ENCODE results near the gene TSPAN12.

Gene TSPAN12

GRCh38 chr7:120842121-120842621 lies 15.8 kb downstream of the TSPAN12 start:
- no peaks in the 10 kb centered on the region for H3K27me3 ChIP-seq (ENCODE audit: control insufficient read depth, insufficient read depth, low read length)
- no peak for DNase-seq (ENCODE audit: low read depth, low spot score)
- no CpG with 5 or more reads among the region's 4 CpGs for WGBS (ENCODE audit: insufficient coverage, insufficient read length)
- H3K4me1 ChIP-seq (ENCODE audit: control insufficient read depth, insufficient read depth, low read length): no peaks in the 10 kb centered on the region; the same call in 1 of the 2 replicates
- no peaks in the 10 kb centered on the region for H3K36me3 ChIP-seq (ENCODE audit: control insufficient read depth, insufficient read depth, low read length)
- H3K4me3 ChIP-seq (ENCODE audit: low read length): no peak overlapping the region
- H3K9me3 ChIP-seq (ENCODE audit: control insufficient read depth, insufficient read depth, low read length): peaks cover 2% of the 10 kb centered on the region; the same call in 1 of the 2 replicates
- no peak overlapping the region for H3K27ac ChIP-seq (ENCODE audit: low read length)

DNA sequence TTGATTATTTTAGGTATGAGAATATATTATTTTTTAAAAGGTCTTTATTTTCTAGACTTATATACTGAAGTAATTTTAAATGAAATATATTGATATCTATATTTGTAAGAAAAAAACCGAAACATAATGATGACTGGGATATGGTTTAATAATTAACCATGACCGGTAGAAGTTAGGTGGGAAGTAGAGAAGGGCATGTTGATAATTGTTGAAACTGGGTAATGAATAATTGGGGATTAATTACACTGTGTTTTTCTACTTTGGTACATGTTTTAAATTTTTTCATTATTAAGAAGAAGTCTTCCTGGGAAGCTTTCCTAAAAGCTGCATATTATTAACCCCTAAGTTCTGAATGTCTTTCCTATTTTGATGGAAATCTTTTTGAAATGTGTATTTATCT lies 16.3 kb downstream of the TSPAN12 start:
- Histone ChIP-seq H3K27ac (ENCODE audit: low read length) (no peak overlapping the region), H3K4me1 (ENCODE audit: control insufficient read depth, insufficient read depth, low read length) (peaks cover under 1% of the 10 kb centered on the region; the same call in 1 of the 2 replicates), H3K36me3 (ENCODE audit: control insufficient read depth, insufficient read depth, low read length) (no peaks in the 10 kb centered on the region; the same call in 1 of the 2 replicates), H3K27me3 (ENCODE audit: control insufficient read depth, insufficient read depth, low read length) (no peaks in the 10 kb centered on the region), H3K9me3 (ENCODE audit: control insufficient read depth, insufficient read depth, low read length) (peaks cover 2% of the 10 kb centered on the region; the same call in 1 of the 2 replicates), H3K4me3 (ENCODE audit: low read length) (no peak overlapping the region)
- DNase-seq (ENCODE audit: low read depth, low spot score): no peak
- 100% methylated on average over 2 of the region's 2 CpGs for WGBS (ENCODE audit: insufficient coverage, insufficient read length)

DNA sequence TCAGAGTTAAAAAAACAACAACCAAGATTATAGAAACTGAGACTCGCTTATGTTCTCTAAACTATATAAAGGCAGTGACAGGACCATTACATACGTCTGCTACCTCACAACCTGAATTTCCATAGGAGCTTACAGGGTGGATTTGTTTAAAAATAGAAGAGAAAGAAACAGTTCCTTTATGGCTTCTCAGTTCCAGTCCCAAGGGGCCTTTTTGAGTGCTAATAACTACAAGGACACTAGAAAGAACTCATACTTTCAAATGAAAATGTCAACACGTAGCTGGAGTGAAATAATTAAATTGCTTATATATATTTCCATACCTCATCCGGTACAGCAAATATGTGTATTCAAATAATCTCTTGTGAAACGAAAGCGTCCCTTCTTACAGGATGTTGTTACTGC lies 19.7 kb downstream of the TSPAN12 start:
- DNase-seq (ENCODE audit: low read depth, low spot score): no peak
- no peak overlapping the region for H3K27ac ChIP-seq (ENCODE audit: low read length)
- no peaks in the 10 kb centered on the region for H3K27me3 ChIP-seq (ENCODE audit: control insufficient read depth, insufficient read depth, low read length)
- H3K4me1 ChIP-seq (ENCODE audit: control insufficient read depth, insufficient read depth, low read length): peaks cover 1% of the 10 kb centered on the region; the same call in 1 of the 2 replicates
- no peaks in the 10 kb centered on the region; the same call in 1 of the 2 replicates for H3K36me3 ChIP-seq (ENCODE audit: control insufficient read depth, insufficient read depth, low read length)
- H3K9me3 ChIP-seq (ENCODE audit: control insufficient read depth, insufficient read depth, low read length): no peaks in the 10 kb centered on the region
- H3K4me3 ChIP-seq (ENCODE audit: low read length): no peak overlapping the region
- WGBS (ENCODE audit: insufficient coverage, insufficient read length): no CpG with 5 or more reads among the region's 6 CpGs

- WGBS (ENCODE audit: insufficient coverage, insufficient read length): no CpG with 5 or more reads among the region's 4 CpGs
- Histone ChIP-seq H3K4me1 (ENCODE audit: control insufficient read depth, insufficient read depth, low read length) (peaks cover 1% of the 10 kb centered on the region; the same call in 1 of the 2 replicates), H3K36me3 (ENCODE audit: control insufficient read depth, insufficient read depth, low read length) (no peaks in the 10 kb centered on the region; the same call in 1 of the 2 replicates), H3K4me3 (ENCODE audit: low read length) (no peak overlapping the region), H3K27me3 (ENCODE audit: control insufficient read depth, insufficient read depth, low read length) (no peaks in the 10 kb centered on the region), H3K9me3 (ENCODE audit: control insufficient read depth, insufficient read depth, low read length) (no peaks in the 10 kb centered on the region), H3K27ac (ENCODE audit: low read length) (no peak overlapping the region)
- DNase-seq (ENCODE audit: low read depth, low spot score): no peak
Observed at GRCh38 chr7:120837599-120837998, 20.3 kb downstream of the TSPAN12 start.

DNA sequence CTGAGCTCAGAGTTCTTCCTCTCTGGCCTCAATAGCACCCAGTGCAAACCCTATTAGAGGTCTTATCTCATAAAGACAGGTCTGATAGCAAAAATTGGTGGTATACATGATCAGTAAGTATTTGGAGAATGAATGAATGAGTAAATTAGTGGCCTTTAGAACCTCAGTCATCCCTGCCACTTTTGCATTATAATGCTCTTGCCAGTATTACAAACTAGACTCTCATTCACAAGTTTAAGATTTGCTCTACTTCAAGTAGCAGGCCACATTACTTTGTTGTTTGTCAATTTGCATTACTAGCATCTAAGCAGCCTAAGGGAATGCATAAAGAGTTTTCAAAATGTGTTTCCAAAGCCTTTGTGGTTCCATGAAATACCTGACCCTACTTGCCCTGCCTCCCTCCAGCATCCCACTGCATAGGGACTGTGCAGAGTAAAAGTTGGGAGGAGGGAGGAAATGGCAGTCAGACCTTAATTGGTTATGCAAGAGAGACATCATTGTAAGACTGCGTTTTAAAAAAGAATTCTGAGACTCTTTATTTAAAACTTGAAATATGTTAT lies 21.3 kb downstream of the TSPAN12 start:
- WGBS (ENCODE audit: insufficient coverage, insufficient read length): no CpG with 5 or more reads among the region's 1 CpG
- no peak overlapping the region for H3K4me3 ChIP-seq (ENCODE audit: low read length)
- no peak for DNase-seq (ENCODE audit: low read depth, low spot score)
- no peaks in the 10 kb centered on the region; the same call in 1 of the 2 replicates for H3K36me3 ChIP-seq (ENCODE audit: control insufficient read depth, insufficient read depth, low read length)
- H3K27ac ChIP-seq (ENCODE audit: low read length): no peak overlapping the region
- no peaks in the 10 kb centered on the region for H3K9me3 ChIP-seq (ENCODE audit: control insufficient read depth, insufficient read depth, low read length)
- peaks cover 3% of the 10 kb centered on the region; the same call in 1 of the 2 replicates for H3K4me1 ChIP-seq (ENCODE audit: control insufficient read depth, insufficient read depth, low read length)
- no peaks in the 10 kb centered on the region for H3K27me3 ChIP-seq (ENCODE audit: control insufficient read depth, insufficient read depth, low read length)

DNA sequence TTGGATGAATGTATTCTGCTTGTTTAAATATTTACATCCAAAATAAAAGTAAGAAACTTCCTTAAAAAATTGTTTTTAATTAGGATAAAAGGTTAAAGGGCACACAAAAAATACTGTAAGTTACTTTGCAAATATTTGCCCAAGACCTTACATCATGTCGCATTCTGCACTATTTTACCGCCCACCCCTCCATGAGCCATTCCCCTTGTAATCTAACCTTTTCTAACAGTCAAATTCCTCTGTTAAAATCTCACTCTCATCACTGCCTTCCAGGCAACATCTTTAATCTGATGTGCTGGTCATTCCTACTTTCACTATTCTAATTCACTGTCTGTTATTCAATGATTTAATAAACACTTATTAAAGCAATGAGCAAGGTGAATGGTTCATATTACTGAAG lies 23.2 kb downstream of the TSPAN12 start:
- WGBS (ENCODE audit: insufficient coverage, insufficient read length): no CpG with 5 or more reads among the region's 2 CpGs
- Histone ChIP-seq H3K36me3 (ENCODE audit: control insufficient read depth, insufficient read depth, low read length) (no peaks in the 10 kb centered on the region; the same call in 1 of the 2 replicates), H3K4me1 (ENCODE audit: control insufficient read depth, insufficient read depth, low read length) (peaks cover 3% of the 10 kb centered on the region; the same call in 1 of the 2 replicates), H3K27me3 (ENCODE audit: control insufficient read depth, insufficient read depth, low read length) (no peaks in the 10 kb centered on the region), H3K27ac (ENCODE audit: low read length) (no peak overlapping the region), H3K9me3 (ENCODE audit: control insufficient read depth, insufficient read depth, low read length) (no peaks in the 10 kb centered on the region), H3K4me3 (ENCODE audit: low read length) (no peak overlapping the region)
- no peak for DNase-seq (ENCODE audit: low read depth, low spot score)

DNA sequence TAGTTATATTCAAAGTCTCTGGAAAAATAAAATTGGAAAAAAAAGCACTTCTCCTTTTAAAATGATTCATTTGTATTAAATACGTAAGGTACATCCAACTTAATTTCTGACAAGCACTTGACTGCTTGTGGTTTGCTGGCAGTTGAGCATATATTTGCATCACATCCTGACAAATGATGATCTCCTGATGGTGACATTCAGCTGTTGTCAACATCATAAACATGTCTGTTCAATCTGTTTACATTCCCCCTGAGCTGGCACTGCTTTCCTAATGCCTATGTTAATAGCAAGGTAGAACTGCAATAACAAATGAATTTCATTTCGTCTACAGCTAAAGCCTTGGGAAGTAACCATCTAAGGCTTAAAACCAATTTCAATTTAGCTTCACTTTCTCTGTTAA lies 24.4 kb downstream of the TSPAN12 start:
- Histone ChIP-seq H3K9me3 (ENCODE audit: control insufficient read depth, insufficient read depth, low read length) (no peaks in the 10 kb centered on the region), H3K27me3 (ENCODE audit: control insufficient read depth, insufficient read depth, low read length) (no peaks in the 10 kb centered on the region), H3K27ac (ENCODE audit: low read length) (no peak overlapping the region), H3K4me1 (ENCODE audit: control insufficient read depth, insufficient read depth, low read length) (peaks cover 3% of the 10 kb centered on the region; the same call in 1 of the 2 replicates), H3K36me3 (ENCODE audit: control insufficient read depth, insufficient read depth, low read length) (no peaks in the 10 kb centered on the region; the same call in 1 of the 2 replicates), H3K4me3 (ENCODE audit: low read length) (no peak overlapping the region)
- no CpG with 5 or more reads among the region's 2 CpGs for WGBS (ENCODE audit: insufficient coverage, insufficient read length)
- DNase-seq (ENCODE audit: low read depth, low spot score): no peak

GRCh38 chr7:120832803-120833202 lies 25.1 kb downstream of the TSPAN12 start:
- no peak overlapping the region for H3K27ac ChIP-seq (ENCODE audit: low read length)
- H3K27me3 ChIP-seq (ENCODE audit: control insufficient read depth, insufficient read depth, low read length): no peaks in the 10 kb centered on the region
- H3K36me3 ChIP-seq (ENCODE audit: control insufficient read depth, insufficient read depth, low read length): no peaks in the 10 kb centered on the region; the same call in 1 of the 2 replicates
- WGBS (ENCODE audit: insufficient coverage, insufficient read length): no CpG with 5 or more reads among the region's 2 CpGs
- no peak overlapping the region for H3K4me3 ChIP-seq (ENCODE audit: low read length)
- H3K9me3 ChIP-seq (ENCODE audit: control insufficient read depth, insufficient read depth, low read length): no peaks in the 10 kb centered on the region
- peaks cover 3% of the 10 kb centered on the region; the same call in 1 of the 2 replicates for H3K4me1 ChIP-seq (ENCODE audit: control insufficient read depth, insufficient read depth, low read length)
- DNase-seq (ENCODE audit: low read depth, low spot score): no peak

DNA sequence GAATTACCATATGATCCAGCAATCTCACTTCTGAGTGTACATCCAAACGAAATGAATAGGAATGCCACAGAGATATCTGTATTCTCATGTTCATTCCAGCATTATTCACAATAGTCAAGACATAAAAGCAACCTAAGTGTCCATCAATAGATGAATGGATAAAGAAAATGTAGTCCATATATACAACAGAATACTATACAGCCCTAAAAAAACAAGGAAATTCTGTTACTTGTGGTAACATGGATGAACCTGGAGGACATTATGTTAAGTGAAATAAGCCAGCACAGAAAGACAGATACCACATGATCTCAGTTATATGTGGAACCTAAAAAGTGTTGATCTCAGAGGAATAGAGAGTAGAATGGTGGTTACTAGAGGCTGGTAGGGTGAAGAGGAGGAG lies 26.7 kb downstream of the TSPAN12 start:
- H3K27me3 ChIP-seq (ENCODE audit: control insufficient read depth, insufficient read depth, low read length): no peaks in the 10 kb centered on the region
- peaks cover 2% of the 10 kb centered on the region; the same call in 1 of the 2 replicates for H3K4me1 ChIP-seq (ENCODE audit: control insufficient read depth, insufficient read depth, low read length)
- no peak for DNase-seq (ENCODE audit: low read depth, low spot score)
- no peak overlapping the region for H3K4me3 ChIP-seq (ENCODE audit: low read length)
- WGBS (ENCODE audit: insufficient coverage, insufficient read length): no CpG with 5 or more reads among the region's 1 CpG
- no peaks in the 10 kb centered on the region for H3K36me3 ChIP-seq (ENCODE audit: control insufficient read depth, insufficient read depth, low read length)
- H3K9me3 ChIP-seq (ENCODE audit: control insufficient read depth, insufficient read depth, low read length): no peaks in the 10 kb centered on the region
- no peak overlapping the region for H3K27ac ChIP-seq (ENCODE audit: low read length)

DNA sequence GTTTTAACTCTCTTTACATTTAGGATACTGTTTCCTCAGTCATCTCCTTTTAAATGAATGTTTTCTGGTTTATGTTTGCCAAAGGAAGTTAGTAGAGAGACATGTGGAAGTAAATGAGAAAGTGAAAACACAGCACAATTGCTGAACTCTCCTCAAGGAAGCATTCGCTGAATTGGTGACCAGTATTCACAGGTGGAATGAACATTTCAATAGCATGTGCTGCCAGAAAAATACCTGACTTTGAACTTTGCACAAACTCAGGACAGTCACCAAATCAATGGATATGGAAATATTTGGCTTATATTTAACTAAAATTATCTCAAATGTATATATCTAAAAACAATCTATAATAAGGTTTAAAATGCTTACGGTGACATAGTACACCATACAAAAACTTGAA lies 28.5 kb downstream of the TSPAN12 start:
- no peaks in the 10 kb centered on the region for H3K27me3 ChIP-seq (ENCODE audit: control insufficient read depth, insufficient read depth, low read length)
- no peaks in the 10 kb centered on the region for H3K9me3 ChIP-seq (ENCODE audit: control insufficient read depth, insufficient read depth, low read length)
- H3K36me3 ChIP-seq (ENCODE audit: control insufficient read depth, insufficient read depth, low read length): no peaks in the 10 kb centered on the region
- no peak for DNase-seq (ENCODE audit: low read depth, low spot score)
- no CpG with 5 or more reads among the region's 2 CpGs for WGBS (ENCODE audit: insufficient coverage, insufficient read length)
- H3K27ac ChIP-seq (ENCODE audit: low read length): no peak overlapping the region
- H3K4me3 ChIP-seq (ENCODE audit: low read length): no peak overlapping the region
- peaks cover 2% of the 10 kb centered on the region; the same call in 1 of the 2 replicates for H3K4me1 ChIP-seq (ENCODE audit: control insufficient read depth, insufficient read depth, low read length)

- H3K27me3 ChIP-seq (ENCODE audit: control insufficient read depth, insufficient read depth, low read length): no peaks in the 10 kb centered on the region
- no peak overlapping the region for H3K27ac ChIP-seq (ENCODE audit: low read length)
Observed at GRCh38 chr7:120828528-120828927, 29.4 kb downstream of the TSPAN12 start.

More at GRCh38 chr7:120828528-120828927, 29.4 kb downstream of the TSPAN12 start:
- no peak for DNase-seq (ENCODE audit: low read depth, low spot score)
- Histone ChIP-seq H3K9me3 (ENCODE audit: control insufficient read depth, insufficient read depth, low read length) (no peaks in the 10 kb centered on the region), H3K4me3 (ENCODE audit: low read length) (no peak overlapping the region), H3K36me3 (ENCODE audit: control insufficient read depth, insufficient read depth, low read length) (no peaks in the 10 kb centered on the region), H3K4me1 (ENCODE audit: control insufficient read depth, insufficient read depth, low read length) (peaks cover 2% of the 10 kb centered on the region; the same call in 1 of the 2 replicates)
- no CpG with 5 or more reads among the region's 2 CpGs for WGBS (ENCODE audit: insufficient coverage, insufficient read length)

Data from iPS DF 6.9 (cell line).